Aorta (tissue), 5 donors: ENCODE results near the gene NTN1. TPM values are rescaled to one million over a fixed set of nuclear protein-coding genes. Genes with fewer than 3 reads are reported as not detected.

Source experiments
- ATAC-seq: fragments of 200-7000 bp; cut with Tn5 transposase; one replicate; pipeline ENCODE4 v1.9.1; 2022; ENCODE audit warnings: moderate library complexity; ENCODE audit not compliant: low FRiP score
- DNase-seq, 2 donors: peaks; one replicate each; pipeline ENCODE4 v3.0.0-alpha.2; 2020
- H3K27ac ChIP-seq, 2 donors: one replicate each; pipeline ENCODE4 v1.5.1; 2013; ENCODE audit warnings: low read length in 2 of 2, mild to moderate bottlenecking in 2 of 2, moderate library complexity in 2 of 2, control low read depth in 1 of 2, inconsistent platforms in 1 of 2, low read depth in 1 of 2
- H3K27me3 ChIP-seq, 2 donors: one replicate each; pipeline ENCODE4 v1.6.1; 2013; ENCODE audit warnings: control low read depth in 1 of 2, low read length in 1 of 2, mild to moderate bottlenecking in 1 of 2, moderate library complexity in 1 of 2; ENCODE audit not compliant: insufficient read depth in 2 of 2, control insufficient read depth in 1 of 2
- H3K36me3 ChIP-seq, 2 donors: one replicate each; pipeline ENCODE4 v1.6.1; 2013; ENCODE audit warnings: control low read depth in 1 of 2, low read length in 1 of 2, mild to moderate bottlenecking in 1 of 2; ENCODE audit not compliant: insufficient read depth in 2 of 2, control insufficient read depth in 1 of 2
- H3K4me1 ChIP-seq, 2 donors: one replicate each; pipeline ENCODE4 v1.6.1; 2013; ENCODE audit warnings: low read length in 2 of 2, control low read depth in 1 of 2, mild to moderate bottlenecking in 1 of 2, moderate library complexity in 1 of 2; ENCODE audit not compliant: insufficient read depth in 2 of 2, control insufficient read depth in 1 of 2
- H3K4me3 ChIP-seq, 2 donors: one replicate each; pipeline ENCODE4 v1.5.1; 2013; ENCODE audit warnings: low read length in 2 of 2, control low read depth in 1 of 2, mild to moderate bottlenecking in 1 of 2
- H3K9me3 ChIP-seq: one replicate; pipeline ENCODE4 v1.6.1; 2013; ENCODE audit warnings: mild to moderate bottlenecking, low read length; ENCODE audit not compliant: control insufficient read depth
- WGBS, 2 donors: extraction: QIAGEN DNeasy Blood & Tissue Kit; methylation state at CpG; one replicate each; pipeline ENCODE4 v1.1.7; 2013; 5-methylcytosine and 5-hydroxymethylcytosine counted together
- intact Hi-C, 2 donors: fragments of 100-400 bp; cut with DNase I; formaldehyde crosslinking; loops; one replicate each; pipeline versions ENCODE4 v1.14.2 to v1.15.0; 2022
- polyA plus RNA-seq, 2 donors: library from polyadenylated mRNA; stranded (reverse); fragments of 200-250 nt; gene quantifications; one replicate each; pipeline ENCODE4 v1.2.3, GENCODE V29; 2013
- total RNA-seq, 2 donors: library from RNA; stranded (reverse); fragmentation: NEBNext Ultra II Directional; extraction: Animal tissue kit (Norgen Biotek cat#: 25700); gene quantifications; one replicate each; pipeline ENCODE4 v1.2.1, GENCODE V29; 2021
- donor health status: healthy with polysubstance abuse.
- donor health status: Bipolar disorder and iron deficiency.
- donor health status: DM: no; HTN: no; CAD: no.
- donor health status: DM: no; HTN: no; CAD: no.
- donor health status: DM: yes; HTN: yes; CAD: no.

The NTN1 gene
- total and polyA plus RNA-seq, 4 donors, result 6.6 to 90.4 (median 37.1) TPM

DNA sequence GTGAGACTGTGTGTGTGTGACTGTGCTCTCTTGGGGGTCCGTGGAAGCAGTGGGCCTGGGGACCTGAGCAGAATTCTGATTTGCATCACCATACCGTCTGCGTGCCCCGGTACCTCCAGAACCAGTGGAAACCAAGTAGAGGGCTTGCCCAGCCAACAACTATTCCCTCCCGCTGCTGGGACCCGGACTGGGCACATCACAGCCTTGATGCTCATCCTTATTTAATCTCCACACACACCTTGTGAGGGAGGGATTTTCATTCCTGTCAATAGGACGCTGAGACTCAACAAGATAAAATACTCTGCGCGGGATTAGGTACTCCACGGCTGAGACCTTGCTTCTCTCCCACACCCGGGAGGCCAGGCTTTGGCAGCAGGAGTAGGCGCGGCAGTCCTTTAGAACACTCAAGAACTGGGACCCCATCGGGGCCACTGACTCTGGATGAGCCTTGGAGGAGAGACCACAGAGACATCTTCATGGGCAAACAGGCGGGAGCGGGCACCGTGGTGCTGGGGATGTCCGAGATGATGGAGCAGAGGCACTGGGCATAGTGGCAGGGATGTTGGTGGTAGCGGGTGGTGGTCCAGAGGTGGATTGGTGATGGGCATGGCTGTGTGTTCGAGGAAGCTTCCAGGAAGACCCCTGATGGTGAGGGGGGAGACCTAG, 208.0 kb downstream of the NTN1 start:
- DNase-seq (peak in 1 of 2 donors; percentile 38), ATAC-seq (no peak)
- Histone ChIP-seq H3K4me1 (peaks cover 0 to 2% of the 10 kb centered on the region in 2 donors), H3K27ac (no peak overlapping the region), H3K4me3 (no peak overlapping the region), H3K9me3 (no peaks in the 10 kb centered on the region), H3K27me3 (no peaks in the 10 kb centered on the region), H3K36me3 (no peaks in the 10 kb centered on the region)
- 90 to 96% methylated on average over 20 of the region's 20 CpGs for WGBS, 2 donors
- intact Hi-C loops, result loop anchor here in 1 of 2 donors (5.0 kb wide), 1 partner anchor 137 kb away; no protein-coding TSS in a partner anchor

DNA sequence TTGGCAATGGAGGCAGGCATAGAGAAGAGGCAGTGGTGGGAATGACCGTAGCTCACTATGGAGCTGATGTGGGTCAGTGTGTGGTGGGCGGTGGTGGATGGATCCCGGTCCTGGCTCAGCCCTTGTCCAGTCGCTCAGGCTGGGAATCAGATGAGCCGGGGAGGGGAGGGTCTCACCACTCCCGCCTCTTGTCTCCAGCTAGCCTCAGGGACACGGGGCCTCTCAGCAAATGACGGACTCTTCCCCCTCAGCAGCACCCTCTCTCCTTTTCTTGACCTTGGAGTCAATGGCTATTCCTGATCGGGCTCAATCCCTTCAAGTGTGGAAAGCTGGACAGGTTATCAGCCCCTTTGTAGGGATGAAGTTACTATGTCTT, 208.5 kb downstream of the NTN1 start:
- Histone ChIP-seq H3K27ac (no peak overlapping the region), H3K36me3 (no peaks in the 10 kb centered on the region), H3K9me3 (no peaks in the 10 kb centered on the region), H3K4me3 (no peak overlapping the region), H3K4me1 (peaks cover 0 to 2% of the 10 kb centered on the region in 2 donors), H3K27me3 (no peaks in the 10 kb centered on the region)
- intact Hi-C loops, result loop anchor here (5.0 to 10.0 kb wide), 3 partner anchors 68 to 138 kb away; no protein-coding TSS in a partner anchor
- ATAC-seq (no peak), DNase-seq (peak in 1 of 2 donors; percentile 23)
- WGBS, 2 donors, result 94 to 95% methylated on average over 8 to 9 of the region's 9 CpGs

DNA sequence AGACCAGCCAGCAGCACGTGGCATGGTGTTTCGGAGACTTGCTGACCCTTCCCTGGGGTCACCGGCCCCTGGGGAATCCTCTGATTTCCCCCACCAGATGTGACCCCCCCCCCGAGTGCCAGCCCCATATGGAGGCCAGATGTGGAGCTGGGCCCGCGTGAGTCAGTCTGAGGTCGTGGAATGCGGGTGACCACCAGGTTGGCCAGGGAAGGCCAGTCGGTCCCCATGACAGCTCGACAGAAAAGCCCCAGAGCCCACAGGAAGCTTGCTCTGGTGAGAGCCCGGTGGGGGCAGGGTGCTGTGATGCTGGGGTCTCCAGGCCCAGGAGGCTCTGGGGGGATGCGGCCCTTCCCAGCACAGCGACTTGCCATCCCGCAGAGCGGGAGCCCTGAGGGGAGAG, 209.0 kb downstream of the NTN1 start:
- ATAC-seq (no peak), DNase-seq (peak in 1 of 2 donors; percentile 41)
- Histone ChIP-seq H3K4me1 (peaks cover 0 to 2% of the 10 kb centered on the region in 2 donors), H3K27me3 (no peaks in the 10 kb centered on the region), H3K36me3 (no peaks in the 10 kb centered on the region), H3K27ac (no peak overlapping the region), H3K9me3 (no peaks in the 10 kb centered on the region), H3K4me3 (no peak overlapping the region)
- 74 to 84% methylated on average over 15 of the region's 15 CpGs for WGBS, 2 donors
- intact Hi-C loops, result loop anchor here (5.0 to 10.0 kb wide), 2 partner anchors 68 to 106 kb away; no protein-coding TSS in a partner anchor

DNA sequence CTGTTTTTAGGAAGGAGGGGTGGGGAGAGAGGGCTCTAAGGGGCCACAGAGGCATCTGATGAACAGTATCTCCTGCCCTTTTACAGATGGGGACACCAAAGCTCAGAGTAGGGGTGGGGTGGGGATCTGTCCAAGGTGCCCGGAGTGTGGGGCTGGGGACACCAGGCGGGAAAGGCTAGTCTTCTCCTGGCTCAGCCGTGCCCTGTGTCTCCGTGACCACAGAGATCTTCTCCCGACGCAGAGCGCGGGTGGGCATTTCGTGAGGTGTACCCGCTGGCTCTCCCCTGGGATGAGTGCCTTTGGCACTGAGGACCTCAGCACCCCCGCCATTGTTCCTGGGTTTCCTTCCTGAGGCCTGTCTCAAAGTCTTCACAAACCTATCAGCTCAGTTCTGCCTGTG, 209.6 kb downstream of the NTN1 start:
- Histone ChIP-seq H3K36me3 (no peaks in the 10 kb centered on the region), H3K27me3 (no peaks in the 10 kb centered on the region), H3K4me1 (peaks cover 0 to 2% of the 10 kb centered on the region in 2 donors), H3K9me3 (no peaks in the 10 kb centered on the region), H3K27ac (no peak overlapping the region), H3K4me3 (no peak overlapping the region)
- DNase-seq (peak in 1 of 2 donors; percentile 38), ATAC-seq (no peak)
- intact Hi-C loops, result loop anchor here (5.0 to 10.0 kb wide), 2 partner anchors 69 to 106 kb away; no protein-coding TSS in a partner anchor
- WGBS, 2 donors, result 95 to 96% methylated on average over 11 of the region's 11 CpGs

DNA sequence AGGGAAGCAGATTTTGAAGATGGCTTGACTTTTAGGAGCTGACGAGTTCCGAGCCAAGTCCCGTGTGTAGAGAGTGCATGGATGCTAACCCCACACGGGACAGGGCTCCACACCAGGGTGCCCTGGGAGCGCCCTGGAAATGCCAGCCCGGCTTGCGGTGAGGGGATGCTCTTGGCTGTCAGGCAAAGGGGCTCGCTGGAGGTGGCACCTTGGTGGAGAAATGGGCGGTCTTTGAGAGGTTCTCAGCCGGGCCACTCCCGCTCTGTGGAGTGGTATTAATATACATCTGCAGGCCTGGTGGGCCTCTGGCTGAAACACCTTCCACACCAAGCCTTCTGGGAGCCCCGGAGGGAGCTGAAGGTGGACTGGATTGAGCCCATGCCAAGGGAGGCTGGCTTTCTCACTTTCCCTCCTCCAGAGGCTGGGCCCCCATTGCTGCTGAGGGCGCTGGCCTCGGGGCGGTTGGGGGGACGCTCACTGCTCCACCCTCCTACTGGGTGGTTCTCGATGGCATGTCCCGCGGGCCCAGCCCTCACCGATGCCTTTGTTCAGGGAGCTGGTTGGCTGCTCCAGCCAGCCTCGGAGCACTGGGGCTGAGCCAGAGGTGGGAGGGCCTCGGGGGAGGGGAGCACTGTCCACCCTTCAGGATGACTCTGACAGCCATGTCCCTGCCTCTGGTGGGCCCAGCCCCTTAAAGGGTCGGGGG, 210.3 kb downstream of the NTN1 start:
- no peaks in the 10 kb centered on the region for H3K27me3 ChIP-seq
- ATAC-seq (no peak), DNase-seq (peak in 1 of 2 donors; percentile 47)
- no peaks in the 10 kb centered on the region for H3K9me3 ChIP-seq
- intact Hi-C loops, result loop anchor here (5.0 to 10.0 kb wide), 2 partner anchors 69 to 107 kb away; no protein-coding TSS in a partner anchor
- no peak overlapping the region for H3K4me3 ChIP-seq
- WGBS, 2 donors, result 79 to 81% methylated on average over 23 of the region's 23 CpGs
- H3K36me3 ChIP-seq, result no peaks in the 10 kb centered on the region
- no peak overlapping the region for H3K27ac ChIP-seq
- H3K4me1 ChIP-seq, result peaks cover 0 to 2% of the 10 kb centered on the region in 2 donors

DNA sequence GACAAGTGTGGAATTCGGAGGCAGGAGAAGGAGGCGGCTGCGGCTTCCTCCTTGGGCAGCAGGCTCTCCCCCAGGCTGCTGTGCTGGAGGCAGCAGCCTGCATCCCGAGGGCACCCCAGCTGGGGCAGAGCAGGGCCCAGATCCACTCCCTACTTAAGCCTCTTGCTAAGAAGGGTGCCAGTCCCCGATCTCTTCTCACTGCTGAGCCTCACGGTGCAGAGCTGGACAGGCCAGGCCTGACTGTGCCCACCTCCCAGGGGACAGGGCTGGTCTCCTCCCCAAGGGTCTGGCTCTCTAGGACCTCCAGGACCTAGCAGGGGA, 210.8 kb downstream of the NTN1 start:
- no peak overlapping the region for H3K4me3 ChIP-seq
- peaks cover 0 to 2% of the 10 kb centered on the region in 2 donors for H3K4me1 ChIP-seq
- peak in 1 of 2 donors; percentile 38 for DNase-seq
- H3K27ac ChIP-seq, result no peak overlapping the region
- intact Hi-C loops, result loop anchor here (5.0 to 10.0 kb wide), 2 partner anchors 70 to 107 kb away; no protein-coding TSS in a partner anchor
- H3K36me3 ChIP-seq, result no peaks in the 10 kb centered on the region
- no peaks in the 10 kb centered on the region for H3K9me3 ChIP-seq
- no peaks in the 10 kb centered on the region for H3K27me3 ChIP-seq
- 82 to 87% methylated on average over 4 to 6 of the region's 6 CpGs for WGBS, 2 donors
- ATAC-seq, result no peak

DNA sequence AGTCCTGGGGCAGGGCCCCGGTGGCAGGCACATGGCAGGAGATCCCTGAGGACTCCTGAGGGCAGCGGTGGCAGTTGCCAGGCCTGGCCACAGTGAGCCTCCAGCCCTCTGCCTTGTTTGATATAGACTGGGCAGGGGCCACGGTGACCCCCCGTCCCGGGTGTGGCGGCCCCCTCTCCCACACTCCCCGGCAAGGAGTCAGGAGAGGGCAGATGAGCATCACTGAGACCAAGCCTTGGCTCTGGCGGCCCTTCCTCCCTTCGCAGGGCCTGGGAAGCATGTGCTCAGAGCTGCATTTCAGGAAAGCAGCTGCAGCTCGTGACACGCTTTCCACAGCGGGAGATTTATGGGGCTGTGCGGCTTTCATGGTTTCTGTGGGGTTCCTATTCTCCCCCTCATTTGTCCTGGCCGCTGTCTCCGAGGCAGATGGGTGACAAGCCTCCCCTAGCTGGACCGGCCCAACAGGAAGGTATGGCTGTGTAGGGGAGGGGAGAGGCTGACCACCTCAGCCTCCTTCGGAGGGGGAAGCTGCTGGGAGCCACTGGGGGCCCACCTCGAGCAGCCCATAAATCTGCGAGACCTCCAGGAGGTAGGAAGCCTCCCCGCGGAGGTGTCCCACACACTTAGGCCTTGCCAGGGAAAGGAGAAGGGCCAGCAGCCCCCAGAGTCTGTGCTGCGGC, 211.4 kb downstream of the NTN1 start:
- no peaks in the 10 kb centered on the region for H3K27me3 ChIP-seq
- no peak overlapping the region for H3K4me3 ChIP-seq
- H3K9me3 ChIP-seq, result no peaks in the 10 kb centered on the region
- H3K27ac ChIP-seq, result no peak overlapping the region
- H3K4me1 ChIP-seq, result peaks cover 0 to 2% of the 10 kb centered on the region in 2 donors
- WGBS, 2 donors, result 79 to 84% methylated on average over 22 of the region's 22 CpGs
- H3K36me3 ChIP-seq, result no peaks in the 10 kb centered on the region
- intact Hi-C loops, result loop anchor here (5.0 to 10.0 kb wide), 2 partner anchors 70 to 108 kb away; no protein-coding TSS in a partner anchor
- ATAC-seq, result no peak
- peak; percentile 47 to 73 for DNase-seq

DNA sequence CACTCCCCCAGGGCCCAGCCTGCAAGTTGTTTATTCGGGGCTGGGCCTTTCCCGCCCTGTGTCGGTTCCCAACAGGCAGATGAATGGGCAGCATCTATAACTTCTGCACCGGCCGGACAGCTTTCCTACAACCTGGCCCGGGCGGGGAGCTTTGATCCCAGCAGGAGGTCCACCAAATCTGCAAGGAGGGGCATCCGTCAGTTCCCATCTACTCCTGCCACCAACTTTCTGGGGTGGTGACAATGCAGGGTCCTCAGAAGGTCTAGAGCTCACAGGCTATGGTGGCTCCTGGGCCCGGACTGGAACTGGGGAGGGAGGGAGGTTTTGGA, 211.9 kb downstream of the NTN1 start:
- no peak overlapping the region for H3K4me3 ChIP-seq
- ATAC-seq (no peak), DNase-seq (peak in 1 of 2 donors; percentile 68)
- 77 to 82% methylated on average over 9 of the region's 9 CpGs for WGBS, 2 donors
- H3K27ac ChIP-seq, result no peak overlapping the region
- H3K36me3 ChIP-seq, result no peaks in the 10 kb centered on the region
- no peaks in the 10 kb centered on the region for H3K9me3 ChIP-seq
- no peaks in the 10 kb centered on the region for H3K27me3 ChIP-seq
- intact Hi-C loops, result loop anchor here (5.0 to 10.0 kb wide), 2 partner anchors 71 to 108 kb away; no protein-coding TSS in a partner anchor
- H3K4me1 ChIP-seq, result peaks cover 0 to 2% of the 10 kb centered on the region in 2 donors
